GM12873 (cell line): ENCODE results near the gene MYL4.

Experiments used
- TF ChIP-seq, protein P1 (sequence below): IDR thresholded peaks from 2 replicates; pipeline ENCODE4 v1.5.1; 2012; ENCODE audit warnings: low read depth, mild to moderate bottlenecking, moderate library complexity, low read length, control low read depth; ENCODE audit not compliant: insufficient read depth; ENCODE audit errors: missing control alignments

The MYL4 gene

DNA sequence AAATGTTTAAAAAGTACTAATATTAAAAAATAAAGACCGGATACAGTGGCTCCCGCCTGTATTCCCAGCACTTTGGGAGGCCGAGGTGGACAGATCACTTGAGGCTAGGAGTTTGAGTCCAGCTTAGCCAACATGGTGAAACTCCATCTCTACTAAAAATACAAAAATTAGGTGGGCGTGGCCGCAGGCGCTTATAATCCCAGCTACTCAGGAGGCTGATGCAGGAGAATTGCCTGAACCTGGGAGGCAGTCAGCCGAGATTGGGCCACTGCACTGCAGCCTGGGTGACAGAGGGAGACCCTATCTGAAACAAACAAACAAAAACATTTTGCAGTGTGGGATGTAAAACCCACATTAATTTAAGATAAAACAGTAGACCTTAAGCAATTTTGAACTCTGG is 31.9 kb upstream of the MYL4 start:
- TF ChIP-seq, protein P1, sequence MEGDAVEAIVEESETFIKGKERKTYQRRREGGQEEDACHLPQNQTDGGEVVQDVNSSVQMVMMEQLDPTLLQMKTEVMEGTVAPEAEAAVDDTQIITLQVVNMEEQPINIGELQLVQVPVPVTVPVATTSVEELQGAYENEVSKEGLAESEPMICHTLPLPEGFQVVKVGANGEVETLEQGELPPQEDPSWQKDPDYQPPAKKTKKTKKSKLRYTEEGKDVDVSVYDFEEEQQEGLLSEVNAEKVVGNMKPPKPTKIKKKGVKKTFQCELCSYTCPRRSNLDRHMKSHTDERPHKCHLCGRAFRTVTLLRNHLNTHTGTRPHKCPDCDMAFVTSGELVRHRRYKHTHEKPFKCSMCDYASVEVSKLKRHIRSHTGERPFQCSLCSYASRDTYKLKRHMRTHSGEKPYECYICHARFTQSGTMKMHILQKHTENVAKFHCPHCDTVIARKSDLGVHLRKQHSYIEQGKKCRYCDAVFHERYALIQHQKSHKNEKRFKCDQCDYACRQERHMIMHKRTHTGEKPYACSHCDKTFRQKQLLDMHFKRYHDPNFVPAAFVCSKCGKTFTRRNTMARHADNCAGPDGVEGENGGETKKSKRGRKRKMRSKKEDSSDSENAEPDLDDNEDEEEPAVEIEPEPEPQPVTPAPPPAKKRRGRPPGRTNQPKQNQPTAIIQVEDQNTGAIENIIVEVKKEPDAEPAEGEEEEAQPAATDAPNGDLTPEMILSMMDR = no peak

DNA sequence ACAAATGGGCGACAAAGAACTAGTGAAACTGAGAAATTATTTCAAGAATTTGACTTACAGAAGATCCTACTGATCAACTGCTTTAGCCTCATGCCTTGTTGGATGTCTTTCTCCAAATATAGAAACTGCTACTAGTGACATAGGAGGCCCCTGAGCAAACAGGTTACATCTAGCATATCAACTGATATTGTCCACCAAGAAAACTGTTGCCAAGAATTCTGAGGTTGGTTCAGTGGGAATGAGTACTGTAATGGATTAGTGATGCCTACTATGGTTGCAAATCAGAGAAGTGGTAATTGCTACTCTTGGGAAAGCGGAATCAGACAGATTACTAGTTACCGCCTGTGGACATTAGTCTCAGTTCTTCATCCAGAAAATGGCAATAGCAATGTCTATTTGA is 30.0 kb upstream of the MYL4 start:
- TF ChIP-seq, protein P1 = no peak

DNA sequence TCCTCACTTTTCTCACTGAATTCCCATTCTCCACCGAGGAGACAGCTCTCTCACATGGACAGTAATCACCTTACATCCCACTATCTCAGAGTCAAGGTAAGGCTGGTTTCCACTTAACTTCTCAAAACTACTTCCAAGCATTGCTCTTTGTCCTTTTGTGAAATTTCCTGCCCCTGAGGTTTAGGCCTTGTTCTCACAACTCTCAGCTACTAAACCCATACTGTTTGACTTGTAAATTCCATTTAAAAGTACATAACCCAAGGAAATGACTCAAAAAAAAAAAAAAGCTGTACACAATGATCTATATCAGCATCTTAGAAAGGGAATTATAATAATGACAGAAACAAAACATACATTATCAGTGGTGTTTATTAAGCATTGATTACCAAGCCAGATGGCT is 28.8 kb upstream of the MYL4 start:
- TF ChIP-seq, protein P1 = no peak

DNA sequence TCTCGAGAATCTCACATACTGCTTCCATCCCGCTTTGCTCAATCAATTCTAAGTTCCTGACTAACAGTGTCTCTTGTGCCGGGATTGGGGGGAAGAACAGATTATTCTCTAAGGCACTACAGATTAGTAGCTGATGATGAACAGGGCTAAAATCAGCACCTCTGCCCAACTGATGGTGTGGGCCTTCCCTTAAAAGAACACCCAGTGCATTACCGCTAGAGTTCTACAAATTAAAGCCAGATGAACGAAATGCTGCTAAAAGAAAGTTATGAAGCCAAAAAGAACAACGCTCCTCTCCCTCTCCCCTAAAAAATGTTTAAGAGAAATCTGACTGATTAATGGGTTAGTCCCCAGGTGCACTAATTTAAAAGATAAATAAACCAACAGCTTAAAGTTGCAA is 24.5 kb upstream of the MYL4 start:
- TF ChIP-seq, protein P1 = no peak

DNA sequence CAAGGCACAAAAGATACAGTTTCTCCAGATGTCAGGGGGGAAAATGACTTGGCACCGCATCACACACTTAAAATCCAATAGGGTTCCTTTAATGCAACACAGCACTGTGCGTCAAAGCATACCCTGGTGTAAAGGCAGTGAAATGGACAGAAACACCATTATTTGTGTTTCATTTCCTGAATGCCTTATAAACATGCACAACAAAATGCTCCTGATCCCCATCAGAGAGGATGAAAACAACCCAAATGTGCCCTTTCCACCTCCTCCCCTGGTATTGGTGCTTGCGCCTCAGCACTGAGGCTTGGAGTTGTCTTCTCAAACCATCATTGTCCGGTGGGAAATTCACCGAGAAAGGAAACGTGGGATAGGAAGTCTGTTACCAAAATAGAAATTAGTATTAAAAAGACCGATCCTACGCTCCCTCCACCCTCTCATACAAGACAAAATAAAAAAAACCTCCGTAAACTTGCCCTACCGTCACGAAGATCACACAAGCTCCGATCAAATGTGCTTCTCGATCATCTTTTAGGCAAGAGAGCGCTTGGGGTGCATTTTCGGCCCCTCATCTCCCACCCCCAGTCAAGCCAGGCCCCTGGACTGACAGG is 20.8 kb upstream of the MYL4 start:
- TF ChIP-seq, protein P1 = no peak

DNA sequence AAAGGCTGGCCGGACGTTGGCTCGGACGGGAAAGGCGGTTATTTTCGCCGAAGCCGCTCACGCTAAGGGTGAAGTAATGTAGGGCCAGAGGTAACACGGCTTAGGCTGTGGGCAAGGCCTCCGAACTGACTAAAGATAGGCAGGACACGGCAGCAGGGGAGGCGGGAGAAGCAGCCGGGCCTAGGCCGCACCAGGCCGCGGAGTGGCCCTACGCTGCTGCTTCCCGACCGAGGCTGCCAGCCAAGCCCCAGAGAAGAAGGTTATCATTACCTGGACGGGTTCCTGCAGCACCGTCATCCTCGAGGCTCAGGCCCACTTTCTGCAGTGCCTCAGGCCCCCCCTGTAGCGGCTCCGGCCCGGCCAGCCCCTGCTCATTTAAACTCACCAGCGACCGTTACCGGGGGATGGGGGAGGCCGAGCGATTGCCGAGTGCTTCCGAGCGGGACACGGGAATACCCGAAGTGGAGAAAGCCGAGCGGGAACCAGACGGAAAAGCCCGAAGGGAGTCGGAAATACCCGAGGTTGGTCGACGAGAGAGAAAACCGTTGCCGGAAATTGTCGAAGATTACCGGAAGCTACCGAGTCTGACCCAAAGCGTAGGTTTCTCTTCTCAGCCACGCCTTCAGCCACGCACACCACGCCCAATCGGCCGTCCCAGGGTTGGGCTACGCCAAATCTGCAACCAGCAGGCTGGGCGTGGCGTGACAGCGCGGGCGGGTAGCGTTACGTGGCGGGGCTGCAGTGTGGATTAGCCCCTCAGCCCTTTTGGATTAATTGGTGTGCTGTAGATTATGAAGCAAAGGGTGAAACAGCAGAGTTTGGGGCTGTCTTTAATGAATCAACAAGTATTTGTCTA is 20.0 kb upstream of the MYL4 start, which contains the start of gene CDC27:
Gene CDC27, minus strand, starts transcription at position 420 of the 856 bp plus-strand sequence. Its CDS starts 123 bp downstream, at position 297.
- TF ChIP-seq, protein P1 = no peak

DNA sequence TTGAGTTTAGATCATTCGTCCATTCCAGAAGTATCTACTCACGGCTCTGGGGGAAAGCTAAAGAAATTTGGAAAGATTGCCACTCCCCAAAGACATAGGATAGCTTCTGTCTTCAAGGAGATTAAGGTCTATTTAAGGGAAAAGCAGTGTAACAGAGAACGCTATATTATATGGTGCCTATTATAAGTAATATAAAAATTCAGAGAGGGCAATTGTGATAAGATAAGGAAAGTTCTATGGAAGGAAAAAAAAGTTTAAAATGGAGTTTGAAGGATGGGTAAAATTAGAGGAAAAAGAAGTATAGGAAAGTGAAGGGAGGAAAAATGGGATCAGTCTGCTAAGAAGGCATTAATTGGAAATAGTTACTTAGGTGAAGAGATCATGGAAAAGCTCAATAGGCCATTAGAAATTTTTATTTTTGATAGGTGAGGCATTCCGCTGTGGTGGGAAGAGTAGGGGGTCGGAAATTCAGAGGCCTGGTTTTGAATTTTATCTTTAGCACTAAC is 19.4 kb upstream of the MYL4 start:
- TF ChIP-seq, protein P1 = no peak
